Keratinocyte (primary cell): Measurements from ENCODE around the gene PARPBP. TPM values are rescaled to one million over a fixed set of nuclear protein-coding genes. Genes with fewer than 3 reads are reported as not detected.
A peak's percentile ranks its signal among the peaks of the same experiment; 100 is the strongest.

Experiments
- DNase-seq: peaks from one replicate; pipeline ENCODE4 v3.0.0-alpha.2; 2011; ENCODE audit warnings: low read depth, missing footprints, low spot score
- FAIRE-seq: peaks from 2 replicates; lab custom pipeline; 2011; peaks lifted over from hg19 to GRCh38; lab: Jason Lieb, UNC
- H2AFZ ChIP-seq: 2 replicates; pipeline ENCODE4 v1.6.0; 2012; ENCODE audit warnings: low read length, control low read depth, inconsistent platforms; ENCODE audit not compliant: control insufficient read depth
- H3K27ac ChIP-seq: 2 replicates; pipeline ENCODE4 v1.5.1; 2011; ENCODE audit warnings: low read length; ENCODE audit not compliant: control insufficient read depth, insufficient read depth
- H3K27me3 ChIP-seq: 3 replicates; pipeline ENCODE4 v1.6.0; 2011; ENCODE audit warnings: low read length; ENCODE audit not compliant: control insufficient read depth, insufficient read depth; ENCODE audit errors: extremely low read depth
- H3K36me3 ChIP-seq, 2 experiments: 2 replicates in 1 of 2; 3 replicates in 1 of 2; pipeline ENCODE4 v1.5.1; 2011; ENCODE audit warnings: low read length in 2 of 2, mild to moderate bottlenecking in 1 of 2; ENCODE audit not compliant: control insufficient read depth in 2 of 2, insufficient read depth in 2 of 2; ENCODE audit errors: extremely low read depth in 1 of 2
- H3K4me1 ChIP-seq: 3 replicates; pipeline ENCODE4 v1.5.1; 2011; ENCODE audit warnings: low read length; ENCODE audit not compliant: control insufficient read depth, insufficient read depth; ENCODE audit errors: extremely low read depth
- H3K4me2 ChIP-seq: 3 replicates; pipeline ENCODE4 v1.6.0; 2011; ENCODE audit warnings: low read depth, low read length; ENCODE audit not compliant: control insufficient read depth, insufficient read depth; ENCODE audit errors: extremely low read depth
- H3K4me3 ChIP-seq, 3 experiments: fragments of 200-600 bp in 1 of 3; sonication (generic) in 1 of 3; 2 replicates in 2 of 3; 3 replicates in 1 of 3; pipeline ENCODE4 v1.5.1; 2011 to 2016; ENCODE audit warnings: low read length in 3 of 3, mild to moderate bottlenecking in 3 of 3, control low read depth in 2 of 3, inconsistent platforms in 1 of 3, low read depth in 1 of 3, mixed read lengths in 1 of 3, mixed run types in 1 of 3, moderate library complexity in 1 of 3; ENCODE audit not compliant: control insufficient read depth in 2 of 3, insufficient read depth in 2 of 3; ENCODE audit errors: extremely low read depth in 1 of 3
- H3K79me2 ChIP-seq: 2 replicates; pipeline ENCODE4 v1.6.0; 2012; ENCODE audit warnings: low read length; ENCODE audit not compliant: control insufficient read depth, insufficient read depth
- H3K9ac ChIP-seq: 3 replicates; pipeline ENCODE4 v1.6.0; 2011; ENCODE audit warnings: low read length; ENCODE audit not compliant: control insufficient read depth, insufficient read depth; ENCODE audit errors: extremely low read depth
- H3K9me1 ChIP-seq: 3 replicates; pipeline ENCODE4 v1.6.0; 2011; ENCODE audit warnings: low read length; ENCODE audit not compliant: control insufficient read depth, insufficient read depth; ENCODE audit errors: extremely low read depth
- H3K9me3 ChIP-seq: 2 replicates; pipeline ENCODE4 v1.5.1; 2012; ENCODE audit warnings: low read depth, low read length; ENCODE audit not compliant: control insufficient read depth
- H4K20me1 ChIP-seq: 3 replicates; pipeline ENCODE4 v1.6.0; 2011; ENCODE audit warnings: low read length; ENCODE audit not compliant: control insufficient read depth, insufficient read depth; ENCODE audit errors: extremely low read depth
- EZH2 ChIP-seq: IDR thresholded peaks from one replicate; pipeline ENCODE4 v1.6.1; 2012; ENCODE audit warnings: inconsistent platforms, mild to moderate bottlenecking, low read length, moderate library complexity
- dilution Hi-C: fragments of 300-500 bp; cut with MboI; formaldehyde crosslinking; loops from one replicate; pipeline ENCODE4 v1.7.0; 2020; ENCODE audit warnings: low sequenced_read_pairs; ENCODE audit not compliant: extremely low pct_ligation_motif_present
- polyA plus RNA-seq, 5 experiments: library from polyadenylated mRNA; depleted of rRNA in 3 of 5; stranded (reverse) in 3 of 5; stranded (forward) in 1 of 5; unstranded in 1 of 5; fragments of >200 nt; gene quantifications; 1 replicate in 1 of 5; 2 replicates in 3 of 5; 3 replicates in 1 of 5; pipeline versions ENCODE4 v1.2.1 to v1.2.3, GENCODE V29; 2011 to 2012; ENCODE audit warnings: missing spikeins in 2 of 5, low read depth in 1 of 5, low replicate concordance in 1 of 5
- TF ChIP-seq, protein P1 (sequence below), 3 experiments: IDR thresholded peaks in 1 of 3; conservative IDR thresholded peaks in 1 of 3; optimal IDR thresholded peaks in 1 of 3; 2 replicates in 2 of 3; 3 replicates in 1 of 3; pipeline versions ENCODE3 to v1.5.1; 2011; ENCODE audit warnings: low read length in 3 of 3, mild to moderate bottlenecking in 3 of 3, moderate library complexity in 2 of 3, control low read depth in 1 of 3, inconsistent platforms in 1 of 3; ENCODE audit not compliant: insufficient read depth in 2 of 3; ENCODE audit errors: extremely low read depth in 1 of 3

The PARPBP gene
- polyA plus RNA-seq, 1 donor (not counting 4 experiments of a cell fraction or from before 2014, with no cell fraction given), result 9.1 TPM

GRCh38 chr12:102114212-102114611, 5.8 kb upstream of the PARPBP start:
- H3K79me2 ChIP-seq, result peaks cover 8% of the 10 kb centered on the region
- no peak overlapping the region for H3K27ac ChIP-seq
- H3K4me3 ChIP-seq, result no peak overlapping the region
- no peaks in the 10 kb centered on the region for H3K27me3 ChIP-seq
- FAIRE-seq, result no peak
- dilution Hi-C loops, result no loop called here
- no peak overlapping the region for H2AFZ ChIP-seq
- peaks cover 5 to 9% of the 10 kb centered on the region in 2 experiments for H3K36me3 ChIP-seq
- no peak overlapping the region for H3K4me2 ChIP-seq
- TF ChIP-seq EZH2, result no peak
- no peaks in the 10 kb centered on the region for H4K20me1 ChIP-seq
- no peaks in the 10 kb centered on the region for H3K9me1 ChIP-seq
- DNase-seq, result no peak
- H3K9me3 ChIP-seq, result no peaks in the 10 kb centered on the region
- H3K9ac ChIP-seq, result no peak overlapping the region
- H3K4me1 ChIP-seq, result peaks cover 6% of the 10 kb centered on the region

DNA sequence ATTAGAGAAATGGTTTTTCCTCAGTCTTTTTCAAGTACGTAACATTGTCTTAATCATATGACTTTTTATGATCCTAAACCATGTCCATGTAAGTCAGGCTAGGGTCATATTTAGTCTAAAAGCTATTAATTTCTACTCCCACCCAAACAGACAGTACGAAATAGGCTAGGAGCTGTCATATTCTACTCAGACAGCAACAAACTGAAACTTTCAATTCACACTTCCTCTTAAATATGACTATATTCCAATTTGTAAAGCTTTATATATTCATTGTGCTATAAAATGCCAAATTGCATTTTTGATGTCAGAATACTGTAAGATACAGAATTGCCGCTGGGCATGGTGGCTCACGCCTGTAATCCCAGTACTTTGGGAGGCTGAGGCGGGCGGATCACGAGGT, 3.6 kb upstream of the PARPBP start:
- peaks cover 15% of the 10 kb centered on the region for H3K79me2 ChIP-seq
- no peaks in the 10 kb centered on the region for H3K9me3 ChIP-seq
- H3K4me3 ChIP-seq, result no peak overlapping the region
- FAIRE-seq, result no peak
- H3K9ac ChIP-seq, result no peak overlapping the region
- no peak overlapping the region for H3K27ac ChIP-seq
- DNase-seq, result no peak
- H3K4me1 ChIP-seq, result peaks cover 14% of the 10 kb centered on the region
- H3K27me3 ChIP-seq, result no peaks in the 10 kb centered on the region
- H2AFZ ChIP-seq, result no peak overlapping the region
- peaks cover 3 to 5% of the 10 kb centered on the region in 2 experiments for H3K36me3 ChIP-seq
- dilution Hi-C loops, result no loop called here
- no peaks in the 10 kb centered on the region for H4K20me1 ChIP-seq
- no peak for TF ChIP-seq EZH2
- TF ChIP-seq, protein P1, sequence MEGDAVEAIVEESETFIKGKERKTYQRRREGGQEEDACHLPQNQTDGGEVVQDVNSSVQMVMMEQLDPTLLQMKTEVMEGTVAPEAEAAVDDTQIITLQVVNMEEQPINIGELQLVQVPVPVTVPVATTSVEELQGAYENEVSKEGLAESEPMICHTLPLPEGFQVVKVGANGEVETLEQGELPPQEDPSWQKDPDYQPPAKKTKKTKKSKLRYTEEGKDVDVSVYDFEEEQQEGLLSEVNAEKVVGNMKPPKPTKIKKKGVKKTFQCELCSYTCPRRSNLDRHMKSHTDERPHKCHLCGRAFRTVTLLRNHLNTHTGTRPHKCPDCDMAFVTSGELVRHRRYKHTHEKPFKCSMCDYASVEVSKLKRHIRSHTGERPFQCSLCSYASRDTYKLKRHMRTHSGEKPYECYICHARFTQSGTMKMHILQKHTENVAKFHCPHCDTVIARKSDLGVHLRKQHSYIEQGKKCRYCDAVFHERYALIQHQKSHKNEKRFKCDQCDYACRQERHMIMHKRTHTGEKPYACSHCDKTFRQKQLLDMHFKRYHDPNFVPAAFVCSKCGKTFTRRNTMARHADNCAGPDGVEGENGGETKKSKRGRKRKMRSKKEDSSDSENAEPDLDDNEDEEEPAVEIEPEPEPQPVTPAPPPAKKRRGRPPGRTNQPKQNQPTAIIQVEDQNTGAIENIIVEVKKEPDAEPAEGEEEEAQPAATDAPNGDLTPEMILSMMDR (optimal IDR thresholded peaks at IDR 0.05 in 1 of 3, IDR thresholded peaks at IDR 0.05 in 1 of 3, conservative IDR thresholded peaks at IDR 0.05 in 1 of 3; ENCODE audit: extremely low read depth in 1 of 3, insufficient read depth in 2 of 3, low read length in 3 of 3), result no peak
- H3K4me2 ChIP-seq, result no peak overlapping the region
- H3K9me1 ChIP-seq, result no peaks in the 10 kb centered on the region

DNA sequence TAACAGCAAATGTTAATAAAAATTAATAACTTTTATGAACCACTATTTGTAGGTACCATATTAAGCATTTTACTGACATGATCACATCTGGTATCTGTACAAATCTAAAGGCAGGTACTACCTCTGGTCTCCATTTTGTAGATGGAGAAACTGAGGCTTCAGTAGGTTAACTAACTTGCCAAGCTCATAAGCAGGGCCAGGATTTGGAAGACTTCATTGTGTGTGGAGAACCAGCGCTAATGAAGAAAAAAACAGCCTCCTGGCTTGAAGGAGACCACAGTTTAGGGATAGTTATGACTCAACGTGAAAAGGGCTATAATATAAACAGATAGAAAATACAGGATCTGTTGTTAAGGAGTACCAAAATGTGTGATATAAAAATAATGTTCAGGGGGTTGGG, 1.1 kb upstream of the PARPBP start:
- dilution Hi-C loops, result no loop called here
- peak overlapping the region; percentile 92 to 99 (median 94) for H3K4me3 ChIP-seq
- H3K27ac ChIP-seq, result peak overlapping the region; percentile 83
- peaks cover 18% of the 10 kb centered on the region for H3K4me1 ChIP-seq
- FAIRE-seq, result no peak
- no peaks in the 10 kb centered on the region for H4K20me1 ChIP-seq
- H3K79me2 ChIP-seq, result peaks cover 30% of the 10 kb centered on the region
- peaks cover 0 to 4% of the 10 kb centered on the region in 2 experiments for H3K36me3 ChIP-seq
- peak overlapping the region; percentile 94 for H3K4me2 ChIP-seq
- peak overlapping the region; percentile 98 for H3K9ac ChIP-seq
- no peaks in the 10 kb centered on the region for H3K9me1 ChIP-seq
- H3K9me3 ChIP-seq, result no peaks in the 10 kb centered on the region
- no peaks in the 10 kb centered on the region for H3K27me3 ChIP-seq
- H2AFZ ChIP-seq, result no peak overlapping the region
- DNase-seq, result no peak
- no peak for TF ChIP-seq EZH2
- TF ChIP-seq, protein P1 (optimal IDR thresholded peaks at IDR 0.05 in 1 of 3, IDR thresholded peaks at IDR 0.05 in 1 of 3, conservative IDR thresholded peaks at IDR 0.05 in 1 of 3; ENCODE audit: extremely low read depth in 1 of 3, insufficient read depth in 2 of 3, low read length in 3 of 3), result no peak
